H1 (cell line): Measurements from ENCODE around the gene CRK. TPM values are rescaled to one million over a fixed set of nuclear protein-coding genes. Genes with fewer than 3 reads are reported as not detected.

Experiments used
- CTCF ChIA-PET: fragments of 300-600 bp; sonication (Branson Sonifier 250); formaldehyde crosslinking; loops from one replicate; lab custom pipeline; 2021; ENCODE audit not compliant: partially characterized antibody; lab: Charles Lee
- POLR2A ChIA-PET: fragments of 300-600 bp; sonication (Branson Sonifier 250); formaldehyde crosslinking; loops from one replicate; lab custom pipeline; 2021; ENCODE audit warnings: inconsistent platforms; ENCODE audit not compliant: partially characterized antibody; lab: Charles Lee
- DNase-seq, 2 experiments: peaks; one replicate each; pipeline versions ENCODE4 v3.0.0 to v3.0.0-alpha.2; 2010 to 2022; ENCODE audit warnings: low spot score in 2 of 2, low read depth in 1 of 2, mixed read lengths in 1 of 2
- FAIRE-seq: peaks from 2 replicates; lab custom pipeline; 2011; peaks lifted over from hg19 to GRCh38; lab: Jason Lieb, UNC
- H2AFZ ChIP-seq: 2 replicates; pipeline ENCODE4 v1.8.1; 2012; ENCODE audit warnings: low read length, inconsistent platforms
- H2AK5ac ChIP-seq: 2 replicates; pipeline ENCODE4 v1.6.1; 2013; ENCODE audit warnings: low read depth, low read length
- H2BK120ac ChIP-seq: replicated peaks from 2 replicates; pipeline ENCODE3; 2013; ENCODE audit warnings: low read depth, low read length, inconsistent platforms
- H2BK12ac ChIP-seq: 2 replicates; pipeline ENCODE4 v1.6.1; 2013; ENCODE audit warnings: low read depth, low read length
- H2BK15ac ChIP-seq: 2 replicates; pipeline ENCODE4 v1.6.1; 2013; ENCODE audit warnings: low read length
- H2BK20ac ChIP-seq: 2 replicates; pipeline ENCODE4 v1.6.1; 2013; ENCODE audit warnings: low read length
- H2BK5ac ChIP-seq: 2 replicates; pipeline ENCODE4 v1.6.1; 2013; ENCODE audit warnings: low read depth, low read length
- H3K14ac ChIP-seq: 2 replicates; pipeline ENCODE4 v1.6.1; 2013; ENCODE audit warnings: inconsistent platforms; ENCODE audit not compliant: insufficient read length
- H3K18ac ChIP-seq: 2 replicates; pipeline ENCODE4 v1.6.1; 2013; ENCODE audit warnings: low read length; ENCODE audit errors: extremely low read depth
- H3K23ac ChIP-seq: 2 replicates; pipeline ENCODE4 v1.6.1; 2013; ENCODE audit warnings: inconsistent platforms; ENCODE audit not compliant: insufficient read length
- H3K23me2 ChIP-seq: 2 replicates; pipeline ENCODE4 v1.6.1; 2013; ENCODE audit warnings: low read depth, low read length
- H3K27ac ChIP-seq: 2 replicates; pipeline ENCODE4 v1.6.1; 2011; ENCODE audit warnings: low read depth, low read length, inconsistent platforms
- H3K27me3 ChIP-seq, 4 experiments: replicated peaks in 1 of 4; 1 replicate in 1 of 4; 2 replicates in 3 of 4; pipeline versions ENCODE4 v1.6.1 to v1.8.1; 2011 to 2013; ENCODE audit warnings: low read length in 3 of 4, mild to moderate bottlenecking in 3 of 4, inconsistent platforms in 2 of 4, mixed read lengths in 2 of 4, moderate library complexity in 1 of 4; ENCODE audit not compliant: control insufficient read depth in 3 of 4, insufficient read depth in 3 of 4; ENCODE audit errors: extremely low read depth in 1 of 4
- H3K36me3 ChIP-seq, 4 experiments: 2 replicates each; pipeline versions ENCODE4 v1.6.1 to v1.8.1; 2011 to 2013; ENCODE audit warnings: mild to moderate bottlenecking in 4 of 4, low read length in 3 of 4, moderate library complexity in 2 of 4, control low read depth in 1 of 4, inconsistent platforms in 1 of 4; ENCODE audit not compliant: insufficient read depth in 4 of 4, control insufficient read depth in 2 of 4
- H3K4ac ChIP-seq: replicated peaks from 2 replicates; pipeline ENCODE3; 2013; ENCODE audit warnings: low read length, low read depth, mixed read lengths, inconsistent platforms; ENCODE audit not compliant: insufficient read length
- H3K4me1 ChIP-seq, 4 experiments: replicated peaks in 1 of 4; 1 replicate in 1 of 4; 2 replicates in 3 of 4; pipeline versions ENCODE4 v1.6.1 to v1.8.1; 2011 to 2013; ENCODE audit warnings: low read length in 3 of 4, inconsistent platforms in 2 of 4, mixed read lengths in 1 of 4; ENCODE audit not compliant: insufficient read depth in 4 of 4, control insufficient read depth in 3 of 4
- H3K4me2 ChIP-seq, 2 experiments: 2 replicates each; pipeline versions ENCODE4 v1.6.1 to v1.8.1; 2011 to 2013; ENCODE audit warnings: low read depth in 2 of 2, low read length in 2 of 2, control low read depth in 1 of 2, inconsistent platforms in 1 of 2, mild to moderate bottlenecking in 1 of 2; ENCODE audit not compliant: insufficient read depth in 1 of 2
- H3K4me3 ChIP-seq, 4 experiments: fragments of 200-600, 300-600 bp in 1 of 4; sonication (generic), shearing (Covaris generic), sonication (Bioruptor Twin) in 1 of 4; 2 replicates each; pipeline versions ENCODE4 v1.5.1 to v1.8.1; 2011 to 2016; ENCODE audit warnings: low read length in 4 of 4, low read depth in 3 of 4, control low read depth in 2 of 4, inconsistent platforms in 2 of 4, mild to moderate bottlenecking in 2 of 4, mixed read lengths in 1 of 4, moderate library complexity in 1 of 4; ENCODE audit not compliant: insufficient read depth in 2 of 4; ENCODE audit errors: extremely low read depth in 1 of 4
- H3K56ac ChIP-seq: replicated peaks from 2 replicates; pipeline ENCODE3; 2013; ENCODE audit warnings: low read depth, mild to moderate bottlenecking, mixed read lengths, low read length, inconsistent platforms; ENCODE audit not compliant: insufficient read length
- H3K79me1 ChIP-seq: 2 replicates; pipeline ENCODE4 v1.6.1; 2013; ENCODE audit warnings: low read depth, low read length, control low read depth
- H3K79me2 ChIP-seq, 2 experiments: 2 replicates each; pipeline versions ENCODE4 v1.6.1 to v1.8.1; 2012 to 2013; ENCODE audit warnings: low read length in 2 of 2, mild to moderate bottlenecking in 2 of 2, inconsistent platforms in 1 of 2; ENCODE audit not compliant: insufficient read depth in 2 of 2, control insufficient read depth in 1 of 2
- H3K9ac ChIP-seq, 4 experiments: replicated peaks in 1 of 4; 1 replicate in 1 of 4; 2 replicates in 3 of 4; pipeline versions ENCODE4 v1.6.1 to v1.8.1; 2011 to 2013; ENCODE audit warnings: low read depth in 3 of 4, low read length in 3 of 4, control low read depth in 2 of 4, mild to moderate bottlenecking in 2 of 4, moderate library complexity in 2 of 4, inconsistent platforms in 1 of 4; ENCODE audit errors: extremely low read depth in 1 of 4
- H3K9me3 ChIP-seq, 2 experiments: 2 replicates each; pipeline versions ENCODE4 v1.6.1 to v1.8.1; 2012 to 2013; ENCODE audit warnings: mild to moderate bottlenecking in 2 of 2, moderate library complexity in 2 of 2, control low read depth in 1 of 2, inconsistent platforms in 1 of 2, low read depth in 1 of 2, low read length in 1 of 2, mixed read lengths in 1 of 2; ENCODE audit not compliant: insufficient read depth in 2 of 2
- H4K20me1 ChIP-seq, 2 experiments: replicated peaks in 1 of 2; 2 replicates each; pipeline versions ENCODE3 to v1.8.1; 2011 to 2013; ENCODE audit warnings: inconsistent platforms in 2 of 2, low read length in 2 of 2, mild to moderate bottlenecking in 1 of 2; ENCODE audit not compliant: insufficient read depth in 2 of 2, control insufficient read depth in 1 of 2
- H4K5ac ChIP-seq: 2 replicates; pipeline ENCODE4 v1.6.1; 2013; ENCODE audit warnings: low read length, low read depth, mixed read lengths, inconsistent platforms; ENCODE audit not compliant: insufficient read length
- H4K8ac ChIP-seq: 2 replicates; pipeline ENCODE4 v1.8.0; 2013; ENCODE audit warnings: mild to moderate bottlenecking, moderate library complexity, low read length, inconsistent platforms; ENCODE audit not compliant: insufficient read depth; ENCODE audit errors: extremely low read depth
- H4K91ac ChIP-seq: replicated peaks from 2 replicates; pipeline ENCODE3; 2013; ENCODE audit warnings: low read length, mixed read lengths, inconsistent platforms; ENCODE audit not compliant: insufficient read length
- CHD1 ChIP-seq: IDR thresholded peaks from 2 replicates; pipeline ENCODE4 v1.6.1; 2012; ENCODE audit warnings: low read depth, low read length, improper control_type of control experiment
- CREB1 ChIP-seq: IDR thresholded peaks from 2 replicates; pipeline ENCODE4 v1.6.1; 2012; ENCODE audit warnings: inconsistent platforms
- EGR1 ChIP-seq: IDR thresholded peaks from 2 replicates; pipeline ENCODE4 v1.6.1; 2011; ENCODE audit warnings: low read depth, low read length, borderline replicate concordance
- FOSL1 ChIP-seq: IDR thresholded peaks from 2 replicates; pipeline ENCODE4 v1.6.1; 2011; ENCODE audit warnings: mild to moderate bottlenecking, low read depth, low read length, moderate library complexity; ENCODE audit not compliant: insufficient read depth
- KDM5A ChIP-seq: fragments of 200-600 bp; IDR thresholded peaks from 2 replicates; pipeline ENCODE4 v1.7.1; 2012; ENCODE audit warnings: mild to moderate bottlenecking, low read length, inconsistent platforms, mixed read lengths
- RNF2 ChIP-seq: fragments of 200-900, 300-1000 bp; sonication (generic); IDR thresholded peaks from 2 replicates; pipeline ENCODE4 v1.7.1; 2016; ENCODE audit warnings: borderline replicate concordance, low read depth, mild to moderate bottlenecking, antibody characterized with exemption, low read length; ENCODE audit not compliant: poor library complexity, severe bottlenecking; ENCODE audit errors: missing control alignments
- SIRT6 ChIP-seq: IDR thresholded peaks from one replicate; pipeline ENCODE4 v1.7.1; 2012; ENCODE audit warnings: low read length, inconsistent platforms
- SP4 ChIP-seq: IDR thresholded peaks from 2 replicates; pipeline ENCODE4 v1.6.1; 2012; ENCODE audit warnings: low read length, inconsistent platforms
- USF2 ChIP-seq: IDR thresholded peaks from 2 replicates; pipeline ENCODE4 v1.6.1; 2011; ENCODE audit warnings: low read length, improper control_type of control experiment
- YY1 ChIP-seq: IDR thresholded peaks from 2 replicates; pipeline ENCODE4 v1.6.1; 2011; ENCODE audit warnings: low read depth, mild to moderate bottlenecking, low read length
- WGBS, 2 experiments: shearing (Covaris generic) in 1 of 2; methylation state at CpG; one replicate each; pipeline versions ENCODE4 v1.1.6 to v1.1.7; 2013 to 2015; ENCODE audit warnings: low lambda C conversion rate in 2 of 2, mixed read lengths in 2 of 2, inconsistent platforms in 1 of 2, low coverage in 1 of 2, missing lambda C conversion rate in 1 of 2; ENCODE audit not compliant: insufficient replicate concordance in 2 of 2, insufficient coverage in 1 of 2, insufficient read length in 1 of 2; ENCODE audit errors: extremely low coverage in 1 of 2, missing lambda C conversion rate in 1 of 2; 5-methylcytosine and 5-hydroxymethylcytosine counted together
- polyA plus RNA-seq, 7 experiments: library from polyadenylated mRNA; depleted of rRNA in 3 of 7; stranded (reverse) in 5 of 7; unstranded in 2 of 7; fragments of >200 nt in 5 of 7; fragments of 200-250 nt in 2 of 7; gene quantifications; 1 replicate in 5 of 7; 2 replicates in 1 of 7; 4 replicates in 1 of 7; pipeline versions ENCODE4 v1.2.1 to v1.2.3, GENCODE V29; 2011 to 2013; ENCODE audit warnings: missing spikeins in 2 of 7, mixed read lengths in 2 of 7
- total RNA-seq: library from RNA; stranded (reverse); fragmentation: NEBNext Ultra II Directional; extraction: Animal tissue kit (Norgen Biotek cat#: 25700); gene quantifications from 2 replicates; pipeline ENCODE4 v1.2.1, GENCODE V29; 2021

Gene CRK
- total and polyA plus RNA-seq, 2 of the 8 experiments (the other 6 are each of a cell fraction or from before 2014, with no cell fraction given), result 32.8 to 57.1 TPM

GRCh38 chr17:1470071-1470754 lies 14.2 kb upstream of the CRK start:
- no peak overlapping the region for H2BK12ac ChIP-seq
- H3K79me1 ChIP-seq, result no peaks in the 10 kb centered on the region; the same call in 1 of the 2 replicates
- WGBS, 2 experiments, result 91% methylated on average over 21 of the region's 33 CpGs; no CpG with 5 or more reads in 1 of the 2 experiments
- H3K79me2 ChIP-seq, result no peaks in the 10 kb centered on the region
- no peak overlapping the region for H2AK5ac ChIP-seq
- no peak overlapping the region for H3K14ac ChIP-seq
- H4K20me1 ChIP-seq, result peaks cover 3 to 5% of the 10 kb centered on the region in 2 experiments
- no peak overlapping the region for H3K56ac ChIP-seq
- H3K4me3 ChIP-seq, result no peak overlapping the region
- H3K4me1 ChIP-seq, result no peaks in the 10 kb centered on the region; a peak in 1 of 7 replicates
- H2BK120ac ChIP-seq, result no peak overlapping the region
- H2AFZ ChIP-seq, result no peak overlapping the region
- TF ChIP-seq FOSL1 (no peak), EGR1 (no peak), CHD1 (no peak), SIRT6 (no peak), RNF2 (no peak), SP4 (no peak), YY1 (no peak), KDM5A (no peak), CREB1 (no peak), USF2 (no peak)
- H2BK15ac ChIP-seq, result no peak overlapping the region
- H2BK5ac ChIP-seq, result no peak overlapping the region
- CTCF ChIA-PET, result interaction anchor here (0.9 to 1.2 kb wide), 2 partner anchors 105 kb away, joined by 3 to 5 read pairs; no protein-coding TSS in a partner anchor
- no peak overlapping the region for H3K4me2 ChIP-seq
- H3K9me3 ChIP-seq, result no peaks in the 10 kb centered on the region; a peak in 1 of 4 replicates
- no peak overlapping the region for H4K8ac ChIP-seq
- H4K91ac ChIP-seq, result no peak overlapping the region
- no peak overlapping the region for H3K4ac ChIP-seq
- H3K23ac ChIP-seq, result no peak overlapping the region
- no peak for FAIRE-seq
- no peak overlapping the region for H4K5ac ChIP-seq
- no peaks in the 10 kb centered on the region for H3K23me2 ChIP-seq
- H3K36me3 ChIP-seq, result peaks cover 6 to 37% (median 25%) of the 10 kb centered on the region in 4 experiments; a peak in 7 of 8 replicates
- H3K27me3 ChIP-seq, result no peaks in the 10 kb centered on the region
- no peak overlapping the region for H3K18ac ChIP-seq
- no peak overlapping the region for H3K27ac ChIP-seq
- H2BK20ac ChIP-seq, result no peak overlapping the region
- DNase-seq, result no peak
- H3K9ac ChIP-seq, result no peak overlapping the region
- POLR2A ChIA-PET, result interaction anchor here (0.6 to 1.8 kb wide), 5 partner anchors 10 to 79 kb away, joined by 3 to 6 read pairs (median 5); no protein-coding TSS in a partner anchor
